ENCODE results near the gene PCMT1. TPM values are rescaled to one million over a fixed set of nuclear protein-coding genes. Genes with fewer than 3 reads are reported as not detected.

Gene PCMT1
- total and polyA plus RNA-seq, 2 experiments from 2014 or later, result 110 to 126 TPM

- TF ChIP-seq EZH2phosphoT487 (IDR thresholded peaks at IDR 0.05; ENCODE audit: low read depth, severe bottlenecking, unreplicated experiment), result no peak
- no peak for TF ChIP-seq EZH2 (IDR thresholded peaks at IDR 0.05; ENCODE audit: borderline replicate concordance)
- TF ChIP-seq, protein P1, sequence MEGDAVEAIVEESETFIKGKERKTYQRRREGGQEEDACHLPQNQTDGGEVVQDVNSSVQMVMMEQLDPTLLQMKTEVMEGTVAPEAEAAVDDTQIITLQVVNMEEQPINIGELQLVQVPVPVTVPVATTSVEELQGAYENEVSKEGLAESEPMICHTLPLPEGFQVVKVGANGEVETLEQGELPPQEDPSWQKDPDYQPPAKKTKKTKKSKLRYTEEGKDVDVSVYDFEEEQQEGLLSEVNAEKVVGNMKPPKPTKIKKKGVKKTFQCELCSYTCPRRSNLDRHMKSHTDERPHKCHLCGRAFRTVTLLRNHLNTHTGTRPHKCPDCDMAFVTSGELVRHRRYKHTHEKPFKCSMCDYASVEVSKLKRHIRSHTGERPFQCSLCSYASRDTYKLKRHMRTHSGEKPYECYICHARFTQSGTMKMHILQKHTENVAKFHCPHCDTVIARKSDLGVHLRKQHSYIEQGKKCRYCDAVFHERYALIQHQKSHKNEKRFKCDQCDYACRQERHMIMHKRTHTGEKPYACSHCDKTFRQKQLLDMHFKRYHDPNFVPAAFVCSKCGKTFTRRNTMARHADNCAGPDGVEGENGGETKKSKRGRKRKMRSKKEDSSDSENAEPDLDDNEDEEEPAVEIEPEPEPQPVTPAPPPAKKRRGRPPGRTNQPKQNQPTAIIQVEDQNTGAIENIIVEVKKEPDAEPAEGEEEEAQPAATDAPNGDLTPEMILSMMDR (IDR thresholded peaks at IDR 0.05; ENCODE audit: poor library complexity), result no peak
- peak overlapping the region; percentile 69 for H3K27ac ChIP-seq
- 80% methylated on average over 3 of the region's 3 CpGs for WGBS (ENCODE audit: low lambda C conversion rate, missing lambda C conversion rate)
- no peak overlapping the region for H3K4me3 ChIP-seq
- H3K4me1 ChIP-seq (ENCODE audit: insufficient read depth), result peaks cover 37% of the 10 kb centered on the region
- H3K79me2 ChIP-seq, result peaks cover 55% of the 10 kb centered on the region
- no peaks in the 10 kb centered on the region for H3K36me3 ChIP-seq (replicated peaks; ENCODE audit: insufficient read depth, low read depth)
- no peak for DNase-seq (ENCODE audit: low spot score)
- no peaks in the 10 kb centered on the region for H3K27me3 ChIP-seq
- peak overlapping the region; percentile 43 for H3K4me2 ChIP-seq
- H4K20me1 ChIP-seq (ENCODE audit: insufficient read depth, poor library complexity, severe bottlenecking), result no peaks in the 10 kb centered on the region
- H3K9me2 ChIP-seq (replicated peaks; ENCODE audit: insufficient read depth), result no peaks in the 10 kb centered on the region
- no peak overlapping the region for H2AFZ ChIP-seq
- no peaks in the 10 kb centered on the region for H3K9me3 ChIP-seq (ENCODE audit: low read depth)
Observed at GRCh38 chr6:149859938-149860337, 110.4 kb downstream of the PCMT1 start.

GRCh38 chr6:149860513-149860833 lies 110.9 kb downstream of the PCMT1 start:
- TF ChIP-seq EZH2 (IDR thresholded peaks at IDR 0.05; ENCODE audit: borderline replicate concordance) (no peak), EZH2phosphoT487 (IDR thresholded peaks at IDR 0.05; ENCODE audit: low read depth, severe bottlenecking, unreplicated experiment) (no peak)
- TF ChIP-seq, protein P1 (IDR thresholded peaks at IDR 0.05; ENCODE audit: poor library complexity), result no peak
- Histone ChIP-seq H3K4me3 (no peak overlapping the region), H4K20me1 (ENCODE audit: insufficient read depth, poor library complexity, severe bottlenecking) (no peaks in the 10 kb centered on the region), H3K4me2 (no peak overlapping the region), H3K27me3 (no peaks in the 10 kb centered on the region), H3K4me1 (ENCODE audit: insufficient read depth) (peaks cover 34% of the 10 kb centered on the region), H3K9me3 (ENCODE audit: low read depth) (no peaks in the 10 kb centered on the region), H3K27ac (no peak overlapping the region), H2AFZ (no peak overlapping the region), H3K36me3 (replicated peaks; ENCODE audit: insufficient read depth, low read depth) (no peaks in the 10 kb centered on the region), H3K79me2 (peaks cover 55% of the 10 kb centered on the region), H3K9me2 (replicated peaks; ENCODE audit: insufficient read depth) (no peaks in the 10 kb centered on the region)
- WGBS (ENCODE audit: low lambda C conversion rate, missing lambda C conversion rate), result 91% methylated on average over 5 of the region's 5 CpGs
- no peak for DNase-seq (ENCODE audit: low spot score)

Other genes with a start within 250 kb of the PCMT1 start
- gene PPIL4, start 203.7 kb upstream of the PCMT1 start, total RNA-seq, result 38.5 and 38.7 TPM in 2 replicates
- gene PPIL4, start 203.7 kb upstream of the PCMT1 start, polyA plus RNA-seq, result 31.4 and 33.8 TPM in 2 replicates
- gene GINM1, start 183.4 kb upstream of the PCMT1 start, total RNA-seq, result 45.7 and 53.5 TPM in 2 replicates
- gene GINM1, start 183.4 kb upstream of the PCMT1 start, polyA plus RNA-seq, result 43.1 and 50.8 TPM in 2 replicates
- gene KATNA1, start 101.0 kb upstream of the PCMT1 start, total RNA-seq, result 18.4 and 18.5 TPM in 2 replicates
- gene KATNA1, start 101.0 kb upstream of the PCMT1 start, polyA plus RNA-seq, result 15.6 and 17.2 TPM in 2 replicates
- gene LATS1, start 31.6 kb upstream of the PCMT1 start, total RNA-seq, result 23.7 and 26.2 TPM in 2 replicates
- 6.6 and 7.9 TPM in 2 replicates for gene LATS1, start 31.6 kb upstream of the PCMT1 start, polyA plus RNA-seq
- 33.6 and 37.2 TPM in 2 replicates for gene NUP43, start 3.2 kb upstream of the PCMT1 start, total RNA-seq
- gene NUP43, start 3.2 kb upstream of the PCMT1 start, polyA plus RNA-seq, result 7.0 and 9.8 TPM in 2 replicates
- gene LRP11, start 114.6 kb downstream of the PCMT1 start, total RNA-seq, result 33.6 and 46.8 TPM in 2 replicates
- 28.1 and 35.4 TPM in 2 replicates for gene LRP11, start 114.6 kb downstream of the PCMT1 start, polyA plus RNA-seq
- gene RAET1E, start 148.4 kb downstream of the PCMT1 start, total RNA-seq, result 0.28 TPM in 1 of 2 replicates, not detected in the other
- gene RAET1E, start 148.4 kb downstream of the PCMT1 start, polyA plus RNA-seq, result 0.44 TPM in 1 of 2 replicates, not detected in the other
- 1.5 TPM in 1 of 2 replicates, not detected in the other for gene RAET1G, start 173.4 kb downstream of the PCMT1 start, total RNA-seq
- 0.31 and 4.0 TPM in 2 replicates for gene RAET1G, start 173.4 kb downstream of the PCMT1 start, polyA plus RNA-seq
- 0.10 and 1.1 TPM in 2 replicates for gene ULBP2, start 192.3 kb downstream of the PCMT1 start, total RNA-seq
- 0.15 and 1.9 TPM in 2 replicates for gene ULBP2, start 192.3 kb downstream of the PCMT1 start, polyA plus RNA-seq
- 0.27 and 0.28 TPM in 2 replicates for gene ULBP1, start 214.2 kb downstream of the PCMT1 start, total RNA-seq
- 0.27 TPM in 1 of 2 replicates, not detected in the other for gene ULBP1, start 214.2 kb downstream of the PCMT1 start, polyA plus RNA-seq

Data from hepatocyte (in vitro differentiated cells).